Loucy (cell line): ENCODE data around the gene ANAPC10.

ENCODE experiments used
- H2AFZ ChIP-seq: fragments of 200-600 bp; sonication (generic); 2 replicates; pipeline ENCODE4 v1.6.0; 2016; ENCODE audit warnings: antibody characterized with exemption, mild to moderate bottlenecking, low read length, moderate library complexity
- H3F3A ChIP-seq: fragments of 200-600 bp; 2 replicates; pipeline ENCODE4 v1.6.0; 2016; ENCODE audit warnings: antibody characterized with exemption, low read depth, mild to moderate bottlenecking
- H3K27me3 ChIP-seq: fragments of 200-600 bp; sonication (generic); 2 replicates; pipeline ENCODE4 v1.6.1; 2014; ENCODE audit warnings: low read length, mild to moderate bottlenecking; ENCODE audit not compliant: insufficient read depth, poor library complexity, severe bottlenecking
- H3K36me3 ChIP-seq: fragments of 200-600 bp; sonication (generic); 2 replicates; pipeline ENCODE4 v1.6.1; 2016; ENCODE audit warnings: low read length; ENCODE audit not compliant: insufficient read depth
- H3K4me1 ChIP-seq: fragments of 200-600 bp; sonication (generic); 2 replicates; pipeline ENCODE4 v1.5.1; 2014; ENCODE audit warnings: low read length, mild to moderate bottlenecking; ENCODE audit not compliant: insufficient read depth, poor library complexity, severe bottlenecking
- H3K4me2 ChIP-seq: fragments of 200-600 bp; sonication (generic); 2 replicates; pipeline ENCODE4 v1.6.0; 2014; ENCODE audit warnings: antibody characterized with exemption, low read length, low read depth, mild to moderate bottlenecking; ENCODE audit not compliant: poor library complexity, severe bottlenecking
- H3K4me3 ChIP-seq: fragments of 200-600 bp; sonication (generic); 2 replicates; pipeline ENCODE4 v1.5.1; 2014; ENCODE audit warnings: low read length, mild to moderate bottlenecking, mixed read lengths; ENCODE audit not compliant: poor library complexity, severe bottlenecking
- H3K79me2 ChIP-seq: fragments of 200-600 bp; sonication (generic); 2 replicates; pipeline ENCODE4 v1.6.1; 2014; ENCODE audit warnings: low read length; ENCODE audit not compliant: insufficient read depth
- H3K9ac ChIP-seq: fragments of 200-600 bp; sonication (generic); 2 replicates; pipeline ENCODE4 v1.6.0; 2014; ENCODE audit warnings: mild to moderate bottlenecking, low read depth, low read length, moderate library complexity; ENCODE audit not compliant: poor library complexity, severe bottlenecking
- H3K9me2 ChIP-seq: fragments of 200-600 bp; sonication (generic); replicated peaks from 2 replicates; pipeline ENCODE4 v1.6.1; 2016; ENCODE audit warnings: low read depth, low read length, mixed read lengths
- H3K9me3 ChIP-seq: fragments of 200-600 bp; sonication (generic); 2 replicates; pipeline ENCODE4 v1.6.1; 2014; ENCODE audit warnings: mild to moderate bottlenecking, antibody characterized with exemption, low read length, low read depth; ENCODE audit not compliant: insufficient read depth
- H4K20me1 ChIP-seq: fragments of 200-600 bp; sonication (generic); 2 replicates; pipeline ENCODE4 v1.6.0; 2014; ENCODE audit warnings: antibody characterized with exemption, low read length, mild to moderate bottlenecking; ENCODE audit not compliant: insufficient read depth, poor library complexity, severe bottlenecking
- EZH2phosphoT487 ChIP-seq: fragments of 200-600 bp; IDR thresholded peaks from 2 replicates; pipeline ENCODE4 v1.6.1; 2018; ENCODE audit warnings: antibody characterized with exemption, mild to moderate bottlenecking, moderate library complexity, borderline replicate concordance

ANAPC10 gene

GRCh38 chr4:144948009-144948408 lies 150.0 kb downstream of the ANAPC10 start:
- Histone ChIP-seq H3K27me3 (no peaks in the 10 kb centered on the region), H3K4me2 (no peak overlapping the region), H3K4me1 (no peaks in the 10 kb centered on the region), H4K20me1 (no peaks in the 10 kb centered on the region), H3K4me3 (no peak overlapping the region), H3K9ac (no peak overlapping the region), H3K9me3 (peaks cover 9% of the 10 kb centered on the region; the same call in 1 of the 2 replicates), H3F3A (no peaks in the 10 kb centered on the region), H3K9me2 (no peaks in the 10 kb centered on the region), H3K79me2 (no peaks in the 10 kb centered on the region), H2AFZ (no peak overlapping the region), H3K36me3 (no peaks in the 10 kb centered on the region)
- no peak for TF ChIP-seq EZH2phosphoT487
